HEK293 (cell line): ENCODE data around the gene PLA2G4A.

Experiments
- KLF16 ChIP-seq: fragments of 450-650 bp; formaldehyde crosslinking; IDR thresholded peaks from 2 replicates; pipeline ENCODE4 v1.5.1; 2017; ENCODE audit warnings: missing biosample characterization, missing genetic modification characterization
- ZNF174 ChIP-seq: fragments of 450-650 bp; formaldehyde crosslinking; IDR thresholded peaks from 2 replicates; pipeline ENCODE4 v1.5.0; 2017; ENCODE audit warnings: missing biosample characterization, mild to moderate bottlenecking, missing genetic modification characterization
- ZNF24 ChIP-seq: fragments of 450-650 bp; formaldehyde crosslinking; IDR thresholded peaks from 2 replicates; pipeline ENCODE4 v1.5.1; 2016; ENCODE audit warnings: missing biosample characterization, missing genetic modification characterization
- ZNF274 ChIP-seq, 2 experiments: fragments of 200-500 bp in 1 of 2; fragments of 450-650 bp in 1 of 2; sonication (Bioruptor generic) in 1 of 2; formaldehyde crosslinking in 1 of 2; IDR thresholded peaks; 2 replicates each; pipeline versions ENCODE4 v1.5.1 to v1.6.1; 2014 to 2016; ENCODE audit warnings: borderline replicate concordance in 1 of 2, inconsistent platforms in 1 of 2, low read length in 1 of 2, missing biosample characterization in 1 of 2, missing genetic modification characterization in 1 of 2
- ZNF530 ChIP-seq: fragments of 450-650 bp; formaldehyde crosslinking; IDR thresholded peaks from 2 replicates; pipeline ENCODE4 v1.5.1; 2016; ENCODE audit warnings: low read depth, missing biosample characterization, missing genetic modification characterization
- ZNF830 ChIP-seq: fragments of 450-650 bp; IDR thresholded peaks from 2 replicates; pipeline ENCODE4 v1.5.0; 2018; ENCODE audit warnings: missing biosample characterization, missing genetic modification characterization, low read depth, mild to moderate bottlenecking, moderate library complexity
- TF ChIP-seq, protein P1 (sequence below): sonication (generic); formaldehyde crosslinking; IDR thresholded peaks from 2 replicates; pipeline ENCODE4 v1.8.1; 2022; ENCODE audit warnings: mild to moderate bottlenecking, moderate library complexity, missing genetic modification reagents
- TF ChIP-seq, protein P2 (sequence below): fragments of 450-650 bp; formaldehyde crosslinking; IDR thresholded peaks from 2 replicates; pipeline ENCODE4 v1.5.1; 2016; ENCODE audit warnings: missing biosample characterization, missing genetic modification characterization
- TF ChIP-seq, protein P3 (sequence below): fragments of 450-650 bp; formaldehyde crosslinking; IDR thresholded peaks from 2 replicates; pipeline ENCODE4 v1.5.1; 2016; ENCODE audit warnings: missing biosample characterization, missing genetic modification characterization

- TF ChIP-seq, protein P1, sequence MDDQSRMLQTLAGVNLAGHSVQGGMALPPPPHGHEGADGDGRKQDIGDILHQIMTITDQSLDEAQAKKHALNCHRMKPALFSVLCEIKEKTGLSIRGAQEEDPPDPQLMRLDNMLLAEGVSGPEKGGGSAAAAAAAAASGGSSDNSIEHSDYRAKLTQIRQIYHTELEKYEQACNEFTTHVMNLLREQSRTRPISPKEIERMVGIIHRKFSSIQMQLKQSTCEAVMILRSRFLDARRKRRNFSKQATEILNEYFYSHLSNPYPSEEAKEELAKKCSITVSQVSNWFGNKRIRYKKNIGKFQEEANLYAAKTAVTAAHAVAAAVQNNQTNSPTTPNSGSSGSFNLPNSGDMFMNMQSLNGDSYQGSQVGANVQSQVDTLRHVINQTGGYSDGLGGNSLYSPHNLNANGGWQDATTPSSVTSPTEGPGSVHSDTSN, result no peak
- TF ChIP-seq, protein P2, sequence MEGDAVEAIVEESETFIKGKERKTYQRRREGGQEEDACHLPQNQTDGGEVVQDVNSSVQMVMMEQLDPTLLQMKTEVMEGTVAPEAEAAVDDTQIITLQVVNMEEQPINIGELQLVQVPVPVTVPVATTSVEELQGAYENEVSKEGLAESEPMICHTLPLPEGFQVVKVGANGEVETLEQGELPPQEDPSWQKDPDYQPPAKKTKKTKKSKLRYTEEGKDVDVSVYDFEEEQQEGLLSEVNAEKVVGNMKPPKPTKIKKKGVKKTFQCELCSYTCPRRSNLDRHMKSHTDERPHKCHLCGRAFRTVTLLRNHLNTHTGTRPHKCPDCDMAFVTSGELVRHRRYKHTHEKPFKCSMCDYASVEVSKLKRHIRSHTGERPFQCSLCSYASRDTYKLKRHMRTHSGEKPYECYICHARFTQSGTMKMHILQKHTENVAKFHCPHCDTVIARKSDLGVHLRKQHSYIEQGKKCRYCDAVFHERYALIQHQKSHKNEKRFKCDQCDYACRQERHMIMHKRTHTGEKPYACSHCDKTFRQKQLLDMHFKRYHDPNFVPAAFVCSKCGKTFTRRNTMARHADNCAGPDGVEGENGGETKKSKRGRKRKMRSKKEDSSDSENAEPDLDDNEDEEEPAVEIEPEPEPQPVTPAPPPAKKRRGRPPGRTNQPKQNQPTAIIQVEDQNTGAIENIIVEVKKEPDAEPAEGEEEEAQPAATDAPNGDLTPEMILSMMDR (tag by site-specific recombination), result no peak
- TF ChIP-seq, protein P3, sequence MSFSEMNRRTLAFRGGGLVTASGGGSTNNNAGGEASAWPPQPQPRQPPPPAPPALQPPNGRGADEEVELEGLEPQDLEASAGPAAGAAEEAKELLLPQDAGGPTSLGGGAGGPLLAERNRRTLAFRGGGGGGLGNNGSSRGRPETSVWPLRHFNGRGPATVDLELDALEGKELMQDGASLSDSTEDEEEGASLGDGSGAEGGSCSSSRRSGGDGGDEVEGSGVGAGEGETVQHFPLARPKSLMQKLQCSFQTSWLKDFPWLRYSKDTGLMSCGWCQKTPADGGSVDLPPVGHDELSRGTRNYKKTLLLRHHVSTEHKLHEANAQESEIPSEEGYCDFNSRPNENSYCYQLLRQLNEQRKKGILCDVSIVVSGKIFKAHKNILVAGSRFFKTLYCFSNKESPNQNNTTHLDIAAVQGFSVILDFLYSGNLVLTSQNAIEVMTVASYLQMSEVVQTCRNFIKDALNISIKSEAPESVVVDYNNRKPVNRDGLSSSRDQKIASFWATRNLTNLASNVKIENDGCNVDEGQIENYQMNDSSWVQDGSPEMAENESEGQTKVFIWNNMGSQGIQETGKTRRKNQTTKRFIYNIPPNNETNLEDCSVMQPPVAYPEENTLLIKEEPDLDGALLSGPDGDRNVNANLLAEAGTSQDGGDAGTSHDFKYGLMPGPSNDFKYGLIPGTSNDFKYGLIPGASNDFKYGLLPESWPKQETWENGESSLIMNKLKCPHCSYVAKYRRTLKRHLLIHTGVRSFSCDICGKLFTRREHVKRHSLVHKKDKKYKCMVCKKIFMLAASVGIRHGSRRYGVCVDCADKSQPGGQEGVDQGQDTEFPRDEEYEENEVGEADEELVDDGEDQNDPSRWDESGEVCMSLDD (tag by site-specific recombination), result no peak
- no peak for TF ChIP-seq ZNF830 (tag by site-specific recombination)
- TF ChIP-seq ZNF174, result no peak
- no peak for TF ChIP-seq KLF16 (tag by site-specific recombination)
- no peak for TF ChIP-seq ZNF530 (tag by site-specific recombination)
- TF ChIP-seq ZNF24, result no peak
- TF ChIP-seq ZNF274 (IDR thresholded peaks at IDR 0.05; ENCODE audit: low read length), result no peak
- TF ChIP-seq ZNF274 (tag by site-specific recombination; IDR thresholded peaks at IDR 0.05; ENCODE audit: borderline replicate concordance), result no peak
Observed at GRCh38 chr1:186793582-186793927, 35.2 kb upstream of the PLA2G4A start.
